RCC 7860 (cell line): ENCODE results near the gene DACH1.
A peak's percentile ranks its signal among the peaks of the same experiment; 100 is the strongest.

Experiments used
- DNase-seq: peaks from one replicate; pipeline ENCODE4 v3.0.0-alpha.2; 2015; ENCODE audit warnings: low spot score
- FAIRE-seq: peaks from 2 replicates; lab custom pipeline; 2012; peaks lifted over from hg19 to GRCh38; lab: Jason Lieb, UNC

Gene DACH1

DNA sequence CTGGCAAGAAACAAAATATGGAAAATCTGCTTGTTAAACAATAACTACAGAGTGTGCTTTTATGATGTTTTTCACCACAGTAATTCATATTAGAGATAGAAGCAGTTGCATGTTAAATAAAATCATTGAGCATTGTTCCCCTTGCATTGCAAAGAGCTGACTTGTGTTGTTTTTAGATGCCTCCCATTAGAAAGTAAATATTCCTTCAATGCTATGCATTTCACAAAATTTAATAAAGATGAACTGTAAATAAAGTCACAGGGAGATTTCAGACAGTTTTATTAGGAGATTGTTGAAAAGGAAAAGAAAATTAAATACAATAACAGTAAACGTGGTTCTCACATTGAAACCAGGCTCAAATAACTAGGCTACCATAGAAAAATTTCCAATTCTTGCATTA, 429.3 kb downstream of the DACH1 start:
- DNase-seq: no peak
- no peak for FAIRE-seq

GRCh38 chr13:71430681-71431080, 436.3 kb downstream of the DACH1 start:
- FAIRE-seq (no peak), DNase-seq (no peak)

DNA sequence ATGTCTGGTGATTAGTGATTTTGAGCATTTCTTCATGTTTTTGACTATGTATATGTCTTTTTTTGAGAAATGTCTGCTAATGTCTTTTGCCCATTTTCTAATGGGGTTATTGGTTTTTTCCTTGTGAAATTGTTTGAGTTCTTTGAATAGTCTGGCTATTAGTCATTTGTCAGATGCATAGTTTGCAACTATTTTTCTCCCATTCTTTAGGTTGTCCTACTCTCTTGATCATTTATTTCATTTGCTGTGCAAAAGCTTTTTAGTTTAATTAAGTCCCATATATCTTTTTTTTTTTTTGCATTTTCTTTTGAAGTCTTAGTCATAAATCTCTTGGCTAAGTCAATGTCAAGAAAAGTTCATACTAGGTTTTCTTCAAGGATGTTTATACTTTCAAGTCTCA, 449.8 kb downstream of the DACH1 start:
- DNase-seq (peak; percentile 27), FAIRE-seq (peak; percentile 37)

- DNase-seq (no peak), FAIRE-seq (no peak)
Measured at GRCh38 chr13:71412231-71412630, 454.8 kb downstream of the DACH1 start.

DNA sequence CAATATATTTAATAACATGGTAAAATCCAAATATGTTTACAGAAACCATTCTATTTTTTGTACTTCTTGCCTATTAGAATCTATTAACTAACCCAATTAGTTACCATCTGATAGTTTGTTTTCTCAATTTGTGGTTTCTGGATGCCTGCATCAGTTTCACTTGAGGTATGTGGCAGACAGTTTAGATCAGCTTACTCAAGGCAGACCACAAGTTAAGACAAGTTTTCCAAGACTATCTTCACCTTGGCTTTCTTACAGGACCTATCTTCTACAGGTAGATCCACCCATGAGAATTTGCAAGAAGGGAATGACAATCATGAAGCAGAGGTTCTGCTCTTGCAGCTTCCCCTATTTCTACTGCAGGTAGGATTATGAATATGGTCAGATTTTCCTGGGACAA, 458.6 kb downstream of the DACH1 start:
- DNase-seq (no peak), FAIRE-seq (no peak)

DNA sequence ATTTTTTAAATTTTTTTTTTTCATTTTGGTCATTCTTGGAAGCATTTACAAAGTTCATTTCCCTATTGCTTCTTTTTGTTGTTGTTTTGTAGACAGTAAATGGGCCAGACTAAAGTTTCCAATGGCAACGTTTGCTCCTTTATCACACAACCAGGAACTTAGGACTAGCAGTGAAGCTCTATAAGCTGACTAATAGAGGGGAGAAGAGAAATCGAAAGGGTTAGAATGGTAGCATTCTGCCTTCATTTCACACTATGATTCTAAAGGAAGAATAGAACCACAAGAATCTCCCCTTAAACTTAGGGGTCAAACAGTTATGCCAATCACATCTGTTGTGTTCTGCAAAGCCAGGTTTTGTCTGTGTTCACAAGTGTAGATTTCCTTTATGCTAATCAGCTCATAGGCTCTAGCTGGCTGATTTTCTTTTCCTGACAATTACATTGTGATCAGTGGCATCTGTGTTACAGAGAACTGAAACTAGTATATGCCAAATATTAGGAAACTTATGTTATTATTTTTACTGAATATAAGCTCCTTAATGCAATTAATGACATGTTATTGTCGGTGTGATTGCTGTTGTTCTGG, 467.3 kb downstream of the DACH1 start:
- DNase-seq: no peak
- no peak for FAIRE-seq

DNA sequence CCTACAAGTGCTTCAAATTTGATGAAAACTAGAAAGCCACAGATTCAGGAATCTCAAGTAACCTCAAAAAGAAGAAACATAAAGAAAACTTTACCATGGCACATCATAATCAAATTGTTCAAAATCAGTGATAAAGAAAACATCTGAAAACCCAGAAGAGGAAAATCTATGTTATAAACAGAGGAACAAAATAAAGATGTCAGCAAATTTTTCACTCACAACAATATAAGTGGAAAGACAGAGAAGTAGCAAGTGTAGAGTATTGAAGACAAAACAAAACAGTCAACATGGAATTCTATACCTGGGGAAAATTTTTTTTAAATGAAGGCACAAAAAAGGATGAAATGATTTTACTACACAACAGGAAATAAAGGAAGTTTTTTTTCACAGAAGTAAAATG, 470.9 kb downstream of the DACH1 start:
- no peak for FAIRE-seq
- no peak for DNase-seq

GRCh38 chr13:71395053-71395452, 472.0 kb downstream of the DACH1 start:
- no peak for FAIRE-seq
- DNase-seq: no peak

DNA sequence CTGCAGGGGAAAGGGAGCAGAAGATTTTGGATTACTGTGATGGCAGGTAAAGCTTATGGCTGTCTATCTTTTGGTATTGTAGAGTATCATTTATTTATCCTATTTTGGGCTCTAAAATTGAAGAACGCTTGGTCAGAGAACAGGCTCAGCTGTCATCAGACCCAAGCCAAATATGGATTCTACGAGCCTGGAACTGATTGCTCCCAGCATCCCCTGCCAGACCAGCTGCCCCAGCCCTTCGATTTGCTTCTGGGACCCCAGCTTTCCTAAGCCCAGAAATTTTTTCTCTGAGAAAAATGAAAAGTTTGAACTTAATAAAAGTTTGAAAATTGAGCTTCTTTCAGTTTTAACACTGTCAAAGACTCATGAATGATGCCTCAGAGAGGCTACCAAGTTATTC, 472.8 kb downstream of the DACH1 start:
- no peak for FAIRE-seq
- no peak for DNase-seq
